ENCODE results near the gene ATF7.

ATF7 gene

GRCh38 chr12:53536962-53537361 is 89.2 kb downstream of the ATF7 start:
- TF ChIP-seq REST (IDR thresholded peaks at IDR 0.05; ENCODE audit: insufficient replicate concordance, low read depth) = no peak
- no peak for TF ChIP-seq CTCF (IDR thresholded peaks at IDR 0.05; ENCODE audit: insufficient read depth, low read length)
- TF ChIP-seq POLR2AphosphoS5 (IDR thresholded peaks at IDR 0.05; ENCODE audit: low read depth) = no peak
- no peak for TF ChIP-seq GABPA (IDR thresholded peaks at IDR 0.05; ENCODE audit: low read depth)
- no peak for TF ChIP-seq SPI1 (IDR thresholded peaks at IDR 0.05; ENCODE audit: borderline replicate concordance, low read depth)
- H3K4me3 ChIP-seq (replicated peaks; ENCODE audit: insufficient read depth, low read length) = no peak overlapping the region
- H3K27ac ChIP-seq (replicated peaks) = no peak overlapping the region
- DNase-seq (ENCODE audit: low read depth in 1 of 2, low spot score in 1 of 2) = no peak
- no peaks in the 10 kb centered on the region for H3K27me3 ChIP-seq (ENCODE audit: insufficient read depth, poor library complexity, severe bottlenecking)

DNA sequence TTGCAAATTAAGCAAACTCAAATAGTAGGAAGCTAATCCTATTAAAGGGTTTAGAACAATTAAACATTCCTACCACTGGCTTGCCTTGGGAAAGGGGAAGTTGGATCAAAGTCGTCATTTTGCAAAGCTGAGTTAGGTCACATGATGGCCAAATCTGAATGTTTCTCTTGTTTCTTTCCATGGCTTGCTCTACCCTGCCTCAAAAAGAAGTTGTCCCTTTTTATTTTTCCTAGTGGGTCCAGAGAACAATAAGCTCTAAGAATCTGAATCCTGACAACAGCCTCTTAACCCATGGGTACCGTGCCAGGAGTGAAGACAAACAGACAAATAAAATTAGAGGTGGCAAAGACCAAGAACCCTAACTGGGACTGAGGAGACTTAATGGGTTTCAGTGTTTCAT is 92.7 kb downstream of the ATF7 start:
- Histone ChIP-seq H3K27me3 (ENCODE audit: insufficient read depth, poor library complexity, severe bottlenecking) (no peaks in the 10 kb centered on the region), H3K4me3 (replicated peaks; ENCODE audit: insufficient read depth, low read length) (no peak overlapping the region), H3K27ac (replicated peaks) (no peak overlapping the region)
- no peak for DNase-seq (ENCODE audit: low read depth in 1 of 2, low spot score in 1 of 2)
- TF ChIP-seq GABPA (IDR thresholded peaks at IDR 0.05; ENCODE audit: low read depth) (no peak), POLR2AphosphoS5 (IDR thresholded peaks at IDR 0.05; ENCODE audit: low read depth) (no peak), REST (IDR thresholded peaks at IDR 0.05; ENCODE audit: insufficient replicate concordance, low read depth) (no peak), SPI1 (IDR thresholded peaks at IDR 0.05; ENCODE audit: borderline replicate concordance, low read depth) (no peak), CTCF (IDR thresholded peaks at IDR 0.05; ENCODE audit: insufficient read depth, low read length) (no peak)

- no peak overlapping the region for H3K27ac ChIP-seq (replicated peaks)
- TF ChIP-seq REST (IDR thresholded peaks at IDR 0.05; ENCODE audit: insufficient replicate concordance, low read depth) (no peak), POLR2AphosphoS5 (IDR thresholded peaks at IDR 0.05; ENCODE audit: low read depth) (no peak), GABPA (IDR thresholded peaks at IDR 0.05; ENCODE audit: low read depth) (no peak)
- no peaks in the 10 kb centered on the region for H3K27me3 ChIP-seq (ENCODE audit: insufficient read depth, poor library complexity, severe bottlenecking)
- no peak overlapping the region for H3K4me3 ChIP-seq (replicated peaks; ENCODE audit: insufficient read depth, low read length)
- no peak for DNase-seq (ENCODE audit: low read depth in 1 of 2, low spot score in 1 of 2)
These were observed 93.4 kb downstream of the ATF7 start for GRCh38 chr12:53532524-53533445.

Measured in HL-60 (cell line).